K562 (cell line): Measurements from ENCODE around the gene ZNF324B. TPM values are rescaled to one million over a fixed set of nuclear protein-coding genes. Genes with fewer than 3 reads are reported as not detected.

Experiments used
- CHCHD3 ChIP-seq: fragments of 250-450 bp; sonication (Bioruptor Pico); IDR thresholded peaks from 2 replicates; pipeline ENCODE4 v2.1.2; 2022; ENCODE audit warnings: mild to moderate bottlenecking
- CHD1 ChIP-seq: fragments of 200-600 bp; sonication (generic); IDR thresholded peaks from one replicate; pipeline ENCODE4 v1.6.1; 2012; ENCODE audit warnings: mild to moderate bottlenecking, moderate library complexity, low read length, inconsistent platforms
- ETS2 ChIP-seq: IDR thresholded peaks from 2 replicates; pipeline ENCODE4 v1.6.1; 2016; ENCODE audit warnings: borderline replicate concordance, missing genetic modification characterization, mild to moderate bottlenecking, moderate library complexity, missing compliant biosample characterization; ENCODE audit not compliant: poor library complexity, severe bottlenecking
- KHSRP ChIP-seq: fragments of 450-650 bp; IDR thresholded peaks from 2 replicates; pipeline ENCODE4 v1.6.1; 2017
- MTA3 ChIP-seq: fragments of 450-650 bp; formaldehyde crosslinking; IDR thresholded peaks from 2 replicates; pipeline ENCODE4 v1.6.1; 2017; ENCODE audit warnings: mild to moderate bottlenecking, borderline replicate concordance
- NFE2 ChIP-seq: IDR thresholded peaks from 2 replicates; pipeline ENCODE4 v1.6.1; 2014; ENCODE audit warnings: antibody characterized with exemption, low read depth
- POLR3A ChIP-seq: IDR thresholded peaks from 2 replicates; pipeline ENCODE4 v1.6.1; 2011; ENCODE audit warnings: borderline replicate concordance, mild to moderate bottlenecking, moderate library complexity; ENCODE audit not compliant: insufficient read length, insufficient read depth; ENCODE audit errors: extremely low read depth
- RBBP5 ChIP-seq: fragments of 200-600 bp; sonication (generic); IDR thresholded peaks from 2 replicates; pipeline ENCODE4 v1.6.1; 2012; ENCODE audit warnings: borderline replicate concordance, mild to moderate bottlenecking, low read length, control low read depth, inconsistent platforms; ENCODE audit not compliant: insufficient read depth, poor library complexity, severe bottlenecking
- RHOXF2B ChIP-seq: fragments of 250-450 bp; sonication (Bioruptor Pico); conservative IDR thresholded peaks from 2 replicates; pipeline ENCODE4 v1.5.1; 2021
- RNF219 ChIP-seq: fragments of 250-450 bp; sonication (Bioruptor Pico); IDR thresholded peaks from 2 replicates; pipeline ENCODE4 v1.5.0; 2022; ENCODE audit warnings: mild to moderate bottlenecking
- SMAD3 ChIP-seq: fragments of 450-650 bp; formaldehyde crosslinking; conservative IDR thresholded peaks from 2 replicates; pipeline ENCODE4 v1.4.0; 2020; ENCODE audit warnings: mild to moderate bottlenecking
- SRSF7 ChIP-seq: fragments of 200-400 bp; formaldehyde crosslinking; optimal IDR thresholded peaks from 2 replicates; pipeline ENCODE3; 2017; ENCODE audit warnings: mild to moderate bottlenecking, low read depth, low read length
- TSC22D4 ChIP-seq: fragments of 450-650 bp; IDR thresholded peaks from 2 replicates; pipeline ENCODE4 v1.6.1; 2016; ENCODE audit warnings: missing genetic modification characterization, missing biosample characterization, control low read depth
- USF2 ChIP-seq: sonication (generic); formaldehyde crosslinking; IDR thresholded peaks from 2 replicates; pipeline ENCODE4 v1.5.0; 2020; ENCODE audit warnings: missing genetic modification reagents
- ZBTB43 ChIP-seq: sonication (generic); formaldehyde crosslinking; IDR thresholded peaks from 2 replicates; pipeline ENCODE4 v1.8.0; 2023; ENCODE audit warnings: mild to moderate bottlenecking, missing genetic modification reagents
- ZFP30 ChIP-seq: fragments of 250-450 bp; sonication (Bioruptor Pico); IDR thresholded peaks from 2 replicates; pipeline ENCODE4 v1.8.0; 2022; ENCODE audit warnings: moderate library complexity, mild to moderate bottlenecking, inconsistent platforms, borderline replicate concordance
- ZNF609 ChIP-seq: sonication (generic); formaldehyde crosslinking; IDR thresholded peaks from 2 replicates; pipeline ENCODE4 v1.8.1; 2023; ENCODE audit warnings: missing genetic modification reagents, mild to moderate bottlenecking, borderline replicate concordance
- ZNF668 ChIP-seq: fragments of 250-450 bp; sonication (Bioruptor Pico); IDR thresholded peaks from 2 replicates; pipeline ENCODE4 v1.8.0; 2022; ENCODE audit warnings: mild to moderate bottlenecking, inconsistent platforms
- ZNF764 ChIP-seq: fragments of 250-450 bp; sonication (Bioruptor Pico); IDR thresholded peaks from 2 replicates; pipeline ENCODE4 v1.4.0; 2020; ENCODE audit warnings: low read depth, mild to moderate bottlenecking, moderate library complexity
- ZNF780A ChIP-seq: fragments of 250-450 bp; sonication (Bioruptor Pico); IDR thresholded peaks from 2 replicates; pipeline ENCODE4 v1.5.0; 2021; ENCODE audit warnings: mild to moderate bottlenecking
- polyA plus RNA-seq, 8 experiments: library from polyadenylated mRNA; depleted of rRNA in 4 of 8; stranded (reverse) in 5 of 8; unstranded in 3 of 8; fragments of >200 nt; fragmentation: Nextera tagmentation in 2 of 8; fragmentation: Illumina TruSeq in 1 of 8; extraction: Ambion mirVana in 2 of 8; extraction: Trizol in 1 of 8; gene quantifications; 2 replicates each; pipeline versions ENCODE4 v1.2.1 to v1.2.3, GENCODE V29; 2011 to 2014; ENCODE audit warnings: inconsistent platforms in 1 of 8, missing spikeins in 1 of 8
- total RNA-seq, 7 experiments: library from RNA; depleted of rRNA in 6 of 7; stranded (reverse); fragments of >200 nt in 6 of 7; fragmentation: Illumina TruSeq in 2 of 7; extraction: Trizol in 2 of 7; gene quantifications; 2 replicates each; pipeline versions ENCODE4 v1.2.1 to v1.2.3, GENCODE V29; 2011 to 2021; ENCODE audit warnings: low replicate concordance in 1 of 7

The ZNF324B gene
- total and polyA plus RNA-seq, 9 of the 15 experiments (the other 6 are each of a cell fraction or from before 2014, with no cell fraction given), result 0.20 to 13.5 (median 5.7) TPM

GRCh38 chr19:58476498-58477015 lies 25.1 kb downstream of the ZNF324B start (continued):
- TF ChIP-seq USF2 (CRISPR knock-in tag) (no peak), ZNF609 (CRISPR knock-in tag) (no peak), ZNF668 (CRISPR knock-in tag) (no peak), ZBTB43 (CRISPR knock-in tag) (no peak), POLR3A (no peak), KHSRP (no peak), CHD1 (no peak), TSC22D4 (tag) (no peak), SRSF7 (no peak), RNF219 (CRISPR knock-in tag) (no peak), ETS2 (tag) (no peak), MTA3 (no peak), ZNF780A (CRISPR knock-in tag) (no peak), ZNF764 (CRISPR knock-in tag) (0 out of 2 replicates have a peak, but pooled peaks have one; percentile 11), CHCHD3 (CRISPR knock-in tag) (no peak), ZFP30 (CRISPR knock-in tag) (no peak), RBBP5 (no peak), RHOXF2B (CRISPR knock-in tag) (no peak), SMAD3 (0 out of 2 replicates have a peak, but pooled peaks have one; percentile 14), NFE2 (no peak)
